ENCODE data around the gene ZNF839.

ZNF839 gene

DNA sequence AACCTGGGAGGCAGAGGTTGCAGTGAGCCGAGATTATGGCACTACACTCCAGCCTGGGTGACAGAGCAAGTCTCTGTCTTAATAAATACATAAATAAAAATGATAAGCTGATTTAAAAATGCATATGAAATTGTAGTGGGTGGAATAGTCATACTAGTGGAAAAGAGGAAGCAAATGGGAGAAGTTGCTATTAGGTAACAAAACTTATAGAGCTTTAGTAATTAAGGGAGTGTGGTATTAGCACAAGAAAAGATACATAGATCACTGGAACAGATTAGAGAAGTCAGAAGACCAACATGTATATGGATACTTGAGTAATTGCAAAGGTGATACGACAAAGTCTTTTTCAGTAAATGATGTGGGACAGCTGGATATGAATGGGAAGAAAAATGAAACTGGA is 69.7 kb downstream of the ZNF839 start:
- no peak for DNase-seq

GRCh38 chr14:102390064-102390855 is 70.7 kb downstream of the ZNF839 start:
- no peak for DNase-seq

All from KG1 (cell line).